Endometrium (tissue), 2 donors: ENCODE results near the gene TRIM5.
A peak's percentile ranks its signal among the peaks of the same experiment; 100 is the strongest.
"Not testable (repeated sequence)": the region's sequence is repeated elsewhere in the genome, so short reads cannot be mapped to it uniquely, and the experiment has no call there.

Source experiments
- FAIRE-seq: peaks from 2 replicates; lab custom pipeline; 2012; peaks lifted over from hg19 to GRCh38; lab: Jason Lieb, UNC
- donor health status: control.
- donor health status: control.

The TRIM5 gene, protein sequence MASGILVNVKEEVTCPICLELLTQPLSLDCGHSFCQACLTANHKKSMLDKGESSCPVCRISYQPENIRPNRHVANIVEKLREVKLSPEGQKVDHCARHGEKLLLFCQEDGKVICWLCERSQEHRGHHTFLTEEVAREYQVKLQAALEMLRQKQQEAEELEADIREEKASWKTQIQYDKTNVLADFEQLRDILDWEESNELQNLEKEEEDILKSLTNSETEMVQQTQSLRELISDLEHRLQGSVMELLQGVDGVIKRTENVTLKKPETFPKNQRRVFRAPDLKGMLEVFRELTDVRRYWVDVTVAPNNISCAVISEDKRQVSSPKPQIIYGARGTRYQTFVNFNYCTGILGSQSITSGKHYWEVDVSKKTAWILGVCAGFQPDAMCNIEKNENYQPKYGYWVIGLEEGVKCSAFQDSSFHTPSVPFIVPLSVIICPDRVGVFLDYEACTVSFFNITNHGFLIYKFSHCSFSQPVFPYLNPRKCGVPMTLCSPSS

DNA sequence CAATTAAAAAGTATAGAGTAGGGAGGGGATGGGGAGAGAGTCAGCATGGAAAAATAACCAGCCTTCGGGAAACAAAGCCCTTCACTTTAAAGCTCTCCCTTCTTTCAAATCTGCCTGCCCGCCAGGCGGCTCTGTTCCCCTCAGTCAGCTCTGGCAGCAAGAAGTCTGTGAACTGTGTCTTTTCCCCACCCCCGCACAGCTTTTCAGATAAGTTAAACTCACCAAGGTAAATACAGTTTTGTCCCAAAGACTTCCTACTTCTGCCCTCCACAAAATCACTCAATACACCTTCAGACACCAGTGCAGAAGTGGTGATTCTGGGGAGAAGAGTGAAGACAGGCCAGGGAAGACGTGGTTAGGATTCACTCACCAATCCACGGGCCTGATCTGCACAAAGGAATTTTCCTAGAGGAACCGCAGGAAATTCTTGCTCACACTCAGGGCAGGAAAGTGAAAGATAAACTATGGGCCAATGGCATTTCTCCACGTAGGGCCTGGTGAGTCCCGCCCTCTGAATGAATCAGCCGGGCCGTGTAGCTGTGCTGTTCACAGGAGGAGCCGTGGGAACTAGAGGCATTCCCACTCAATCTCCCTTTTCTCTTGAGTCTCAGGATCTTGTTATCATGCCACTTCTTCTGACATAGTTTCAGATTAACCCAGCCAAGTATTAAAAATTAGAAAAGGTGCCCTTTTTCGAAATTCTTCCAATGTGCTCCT, at the start of gene TRIM5:
Gene TRIM5, minus strand, starts transcription at position 429 of the 717 bp plus-strand sequence. CDS start 4,897 bp downstream, outside the sequence.
- FAIRE-seq, result peak; percentile 80

DNA sequence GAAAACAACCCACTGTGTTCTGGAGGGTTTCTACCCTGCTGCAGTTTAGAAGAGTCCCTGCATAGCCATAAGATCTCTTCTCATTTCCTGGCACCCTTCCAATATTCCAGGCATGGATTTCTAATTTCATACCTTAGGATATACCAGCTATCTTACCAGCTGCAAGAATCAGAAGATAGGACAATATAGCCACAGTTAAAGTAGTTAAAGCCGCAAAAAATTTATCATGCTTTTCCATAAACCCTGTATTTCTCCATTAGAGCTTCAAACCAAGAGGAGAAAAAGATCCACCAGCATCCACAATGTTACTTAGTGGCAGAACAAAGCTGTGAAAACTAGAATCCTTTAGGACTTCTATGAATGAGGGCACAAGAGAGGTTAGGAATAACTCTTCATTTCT, 42.8 kb upstream of the TRIM5 start:
- FAIRE-seq, result no peak

DNA sequence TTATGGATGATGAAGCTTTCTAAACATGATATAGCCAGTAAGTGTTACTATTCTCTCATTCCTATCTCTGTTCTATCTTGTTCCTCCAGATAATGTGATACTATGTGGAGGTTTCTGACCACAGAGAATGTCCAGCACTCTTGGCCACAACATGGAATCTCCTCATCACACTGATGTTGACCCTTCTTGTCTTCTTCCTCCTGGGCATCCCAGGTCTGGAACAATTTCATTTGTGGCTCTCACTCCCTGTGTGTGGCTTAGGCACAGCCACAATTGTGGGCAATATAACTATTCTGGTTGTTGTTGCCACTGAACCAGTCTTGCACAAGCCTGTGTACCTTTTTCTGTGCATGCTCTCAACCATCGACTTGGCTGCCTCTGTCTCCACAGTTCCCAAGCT, 41.5 kb upstream of the TRIM5 start:
- FAIRE-seq, result no peak

DNA sequence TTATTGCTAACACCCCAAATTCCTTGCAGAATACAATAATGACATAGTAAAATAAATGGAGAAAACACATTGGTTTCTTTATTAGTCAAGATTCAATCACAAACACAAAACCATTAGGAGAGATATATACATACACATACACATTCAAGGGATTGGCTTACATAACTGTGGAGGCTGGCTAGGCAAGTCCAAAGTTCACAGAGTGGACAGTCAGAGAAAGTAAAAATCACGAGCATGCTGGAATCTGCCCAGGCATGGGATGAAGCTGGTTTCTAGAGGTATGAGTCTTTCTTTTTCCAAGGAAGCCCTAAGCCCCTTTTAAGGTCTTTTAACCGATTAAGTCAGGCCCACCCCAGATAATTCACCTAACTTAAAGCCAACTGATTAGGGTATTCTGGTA, 37.7 kb upstream of the TRIM5 start:
- no peak for FAIRE-seq

DNA sequence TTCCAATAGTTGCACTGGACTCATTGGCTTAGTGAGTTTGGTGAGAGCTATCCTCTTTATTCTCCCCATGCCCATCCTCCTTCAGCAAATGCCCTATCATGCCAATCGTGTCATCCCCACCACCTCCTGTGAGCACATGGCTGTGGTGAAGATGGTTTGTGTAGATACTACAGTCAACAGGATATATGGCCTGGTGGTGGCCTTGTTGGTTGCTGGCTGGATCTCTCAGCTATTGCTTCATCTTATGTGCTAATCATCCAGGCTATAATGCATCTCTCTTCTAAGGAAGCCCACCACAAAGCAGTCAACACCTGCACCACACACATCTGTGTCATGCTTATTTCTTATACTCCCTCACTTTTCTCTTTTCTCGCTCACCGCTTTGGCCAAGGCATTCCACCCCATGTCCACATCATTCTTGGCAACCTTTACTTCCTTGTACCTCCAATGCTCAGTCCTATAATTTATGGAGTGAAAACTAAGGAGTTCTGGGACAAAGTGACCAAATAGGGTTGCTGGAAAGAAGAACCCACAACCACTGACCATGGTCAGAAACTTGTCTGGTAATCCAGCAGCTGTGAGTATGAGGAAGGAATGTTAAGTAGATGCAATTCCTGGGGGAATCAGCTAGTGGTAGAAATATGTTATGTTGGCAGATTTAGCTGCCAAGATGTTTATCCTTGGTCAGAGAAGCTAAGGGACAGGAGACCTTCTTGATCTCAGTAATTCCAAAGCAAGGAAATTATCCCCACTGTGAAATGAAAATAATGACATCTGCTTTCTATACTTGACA, 35.0 kb upstream of the TRIM5 start:
- no peak for FAIRE-seq

DNA sequence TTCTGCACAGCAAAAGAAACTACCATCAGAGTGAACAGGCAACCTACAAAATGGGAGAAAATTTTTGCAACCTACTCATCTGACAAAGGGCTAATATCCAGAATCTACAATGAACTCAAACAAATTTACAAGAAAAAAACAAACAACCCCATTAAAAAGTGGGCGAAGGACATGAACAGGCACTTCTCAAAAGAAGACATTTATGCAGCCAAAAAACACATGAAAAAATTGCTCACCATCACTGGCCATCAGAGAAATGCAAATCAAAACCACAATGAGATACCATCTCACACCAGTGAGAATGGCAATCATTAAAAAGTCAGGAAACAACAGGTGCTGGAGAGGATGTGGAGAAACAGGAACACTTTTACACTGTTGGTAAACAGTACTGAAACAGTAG, 31.6 kb upstream of the TRIM5 start:
- not testable (repeated sequence) for FAIRE-seq

DNA sequence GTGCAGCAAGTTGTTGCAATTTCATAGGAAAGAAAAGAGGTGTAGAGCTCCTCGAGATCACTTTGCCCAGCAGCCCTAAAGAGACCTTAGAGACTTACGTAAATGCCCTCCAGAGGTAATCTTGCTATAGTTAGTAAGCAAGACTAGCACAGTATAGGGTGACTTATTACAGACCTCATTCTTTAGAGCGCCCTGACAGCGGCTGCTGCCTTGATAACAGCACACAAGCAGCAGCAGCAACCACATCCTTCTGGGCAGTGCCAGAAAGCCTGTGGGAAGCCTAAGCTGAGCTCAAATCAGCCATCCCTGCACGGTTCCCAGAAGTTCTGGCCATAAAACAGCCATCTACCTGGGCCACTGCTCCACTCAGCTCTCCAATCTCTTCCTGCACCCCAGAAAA, 28.8 kb upstream of the TRIM5 start:
- FAIRE-seq, result no peak

DNA sequence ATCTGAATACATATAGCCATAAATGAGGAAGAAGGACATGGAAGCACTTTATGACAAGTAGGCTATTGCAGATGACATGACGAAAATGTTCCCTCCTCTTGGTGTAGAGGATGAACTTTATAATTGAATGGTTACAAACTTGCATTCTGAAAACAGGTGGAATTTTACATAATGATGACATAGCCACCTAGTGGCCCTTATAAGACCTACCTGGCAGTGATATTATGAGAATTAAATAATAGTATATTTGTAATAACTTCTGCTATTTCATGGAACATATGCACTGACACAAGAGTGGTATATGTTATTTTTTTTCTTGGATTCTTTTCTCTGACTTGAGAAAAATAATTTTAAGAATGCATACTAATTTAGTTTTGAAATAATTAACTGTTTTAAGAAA, 27.6 kb upstream of the TRIM5 start:
- peak; percentile 53 for FAIRE-seq

DNA sequence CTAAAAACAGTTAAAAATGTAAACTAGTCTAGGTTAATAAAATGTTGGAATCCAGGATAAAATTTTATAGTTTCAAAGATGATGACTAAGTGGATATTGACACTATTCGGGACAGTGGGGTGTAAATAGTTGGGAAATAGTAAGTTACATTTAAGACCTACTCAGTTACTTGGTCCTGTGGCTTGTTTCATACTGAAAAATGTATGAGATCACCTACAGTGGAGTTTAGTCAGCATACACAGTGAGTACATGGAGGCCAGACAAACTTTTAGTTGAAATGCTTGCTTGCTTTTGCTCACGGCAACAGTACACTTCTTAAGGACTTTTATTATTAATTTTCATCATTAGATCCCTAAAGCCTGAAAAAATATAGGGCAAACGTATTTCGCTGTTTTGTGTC, 20.8 kb upstream of the TRIM5 start:
- FAIRE-seq, result no peak

DNA sequence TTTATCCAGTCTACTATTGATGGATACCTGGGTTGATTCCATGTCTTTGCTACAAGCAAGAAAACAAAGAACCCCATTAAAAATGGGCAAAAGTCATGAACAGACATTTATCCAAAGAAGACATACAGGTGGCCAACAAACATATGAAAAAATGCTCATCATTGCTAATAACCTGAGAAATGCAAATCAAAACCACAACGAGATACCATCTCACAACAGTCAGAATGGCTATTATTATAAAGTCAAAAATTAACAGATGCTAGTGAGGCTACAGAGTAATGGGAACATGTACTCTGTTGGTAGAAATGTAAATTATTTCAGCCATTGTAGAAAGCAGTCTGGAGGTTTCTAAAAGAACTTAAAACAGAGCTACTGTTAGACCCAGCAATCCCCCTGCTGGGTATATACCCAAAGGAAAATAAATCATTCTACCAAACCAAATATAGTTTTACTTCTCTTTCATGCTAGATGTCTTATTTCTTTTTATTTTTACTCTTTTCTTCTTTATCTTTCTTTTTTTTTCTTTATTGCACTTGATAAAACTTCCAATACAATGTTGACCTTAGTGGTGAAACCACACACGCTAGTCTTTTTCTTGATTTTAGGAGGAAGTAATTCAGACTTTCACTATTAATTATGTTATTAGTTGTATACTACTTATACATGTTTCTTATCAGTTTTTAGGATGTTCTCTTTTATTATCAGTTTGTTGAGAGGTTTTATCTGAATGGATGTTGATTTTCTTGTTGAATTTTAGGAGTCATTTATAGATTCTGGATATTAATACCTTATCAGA, 19.1 kb upstream of the TRIM5 start:
- FAIRE-seq, result no peak

DNA sequence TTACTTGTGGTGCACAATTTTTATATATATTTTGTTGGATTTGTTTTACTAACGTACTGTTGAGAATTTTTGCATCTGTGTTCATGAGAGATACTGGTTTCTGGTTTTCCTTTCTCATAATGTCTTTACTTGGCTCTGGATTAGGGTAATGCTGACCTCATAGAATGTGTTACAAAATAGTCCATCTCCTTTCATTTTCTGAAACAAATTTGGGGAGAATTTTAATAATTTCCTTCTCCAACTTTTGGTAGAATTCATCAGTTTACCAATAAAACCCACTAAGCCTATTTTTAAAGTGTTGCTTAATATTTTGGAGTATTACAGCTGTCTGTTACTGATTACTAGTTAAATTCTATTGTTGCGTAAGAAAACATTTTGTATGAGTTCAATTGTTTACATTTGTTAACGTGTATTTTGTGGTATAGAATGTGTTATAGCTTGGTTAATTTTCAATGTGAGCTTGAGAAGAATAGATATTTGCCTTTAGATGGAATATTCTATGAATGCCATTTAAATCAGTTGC, 16.2 kb upstream of the TRIM5 start:
- FAIRE-seq, result no peak

DNA sequence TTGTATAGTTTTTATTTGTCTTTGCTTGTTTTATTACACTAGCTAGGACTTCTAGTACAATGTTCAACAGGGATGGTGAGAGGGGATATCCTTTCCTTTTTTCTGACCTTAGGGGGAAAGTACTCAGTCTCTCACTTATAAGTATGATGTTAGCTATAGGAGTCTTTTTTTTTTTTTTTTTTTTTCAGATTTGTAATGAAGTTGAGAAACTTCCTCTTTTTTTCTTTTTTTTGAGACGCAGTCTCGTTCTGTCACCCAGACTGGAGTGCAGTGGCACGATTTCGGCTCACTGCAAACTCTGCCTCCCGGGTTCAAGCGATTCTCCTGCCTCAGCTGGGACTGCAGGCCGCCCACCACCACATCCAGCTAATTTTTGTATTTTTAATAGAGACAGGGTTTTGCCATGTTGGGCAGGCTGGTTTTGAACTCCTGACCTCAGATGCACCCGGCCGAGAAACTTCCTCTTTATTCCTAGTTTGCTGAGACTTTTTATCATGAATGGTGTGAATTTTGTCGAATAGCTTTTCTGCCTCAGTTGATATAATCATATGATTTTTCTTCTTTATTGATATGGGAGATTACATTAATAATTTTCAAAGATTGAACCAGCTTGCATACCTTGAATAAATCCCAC, 15.7 kb upstream of the TRIM5 start:
- FAIRE-seq, result no peak

DNA sequence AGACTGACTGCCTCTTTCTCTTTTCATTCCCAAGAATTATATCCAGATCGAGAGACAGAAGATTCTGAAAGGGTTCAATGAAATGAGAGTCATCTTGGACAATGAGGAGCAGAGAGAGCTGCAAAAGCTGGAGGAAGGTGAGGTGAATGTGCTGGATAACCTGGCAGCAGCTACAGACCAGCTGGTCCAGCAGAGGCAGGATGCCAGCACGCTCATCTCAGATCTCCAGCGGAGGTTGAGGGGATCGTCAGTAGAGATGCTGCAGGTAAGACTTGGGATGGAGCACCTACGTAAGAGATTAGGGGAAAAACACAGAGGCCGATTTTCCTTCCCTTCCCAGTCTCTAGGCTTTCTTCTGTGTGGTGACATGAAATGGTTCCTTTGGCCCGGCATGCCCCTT, 13.4 kb upstream of the TRIM5 start:
- FAIRE-seq, result no peak

DNA sequence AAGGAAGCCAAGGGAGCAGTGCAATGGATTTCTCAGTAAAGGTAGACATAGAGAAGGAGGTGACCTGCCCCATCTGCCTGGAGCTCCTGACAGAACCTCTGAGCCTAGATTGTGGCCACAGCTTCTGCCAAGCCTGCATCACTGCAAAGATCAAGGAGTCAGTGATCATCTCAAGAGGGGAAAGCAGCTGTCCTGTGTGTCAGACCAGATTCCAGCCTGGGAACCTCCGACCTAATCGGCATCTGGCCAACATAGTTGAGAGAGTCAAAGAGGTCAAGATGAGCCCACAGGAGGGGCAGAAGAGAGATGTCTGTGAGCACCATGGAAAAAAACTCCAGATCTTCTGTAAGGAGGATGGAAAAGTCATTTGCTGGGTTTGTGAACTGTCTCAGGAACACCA, 11.3 kb upstream of the TRIM5 start:
- FAIRE-seq, result no peak

DNA sequence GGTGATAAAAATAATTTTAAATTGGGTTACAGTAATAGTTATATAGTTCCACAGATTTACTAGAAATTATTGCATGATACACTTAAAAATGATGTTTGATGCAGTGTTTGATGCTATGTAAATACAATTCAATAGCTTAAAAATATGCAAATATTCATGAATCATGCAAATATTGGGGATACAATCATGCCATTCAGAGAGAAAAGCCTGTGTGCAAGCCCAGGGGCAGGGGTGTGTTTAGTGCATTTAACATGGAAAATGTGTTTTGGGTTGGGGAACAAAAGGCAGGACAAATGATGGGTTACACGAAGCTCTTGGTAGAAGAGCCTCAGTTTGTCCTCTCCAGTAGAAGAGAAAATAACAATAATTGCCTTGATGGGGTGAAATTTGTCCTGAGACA, 10.7 kb upstream of the TRIM5 start:
- FAIRE-seq, result no peak

DNA sequence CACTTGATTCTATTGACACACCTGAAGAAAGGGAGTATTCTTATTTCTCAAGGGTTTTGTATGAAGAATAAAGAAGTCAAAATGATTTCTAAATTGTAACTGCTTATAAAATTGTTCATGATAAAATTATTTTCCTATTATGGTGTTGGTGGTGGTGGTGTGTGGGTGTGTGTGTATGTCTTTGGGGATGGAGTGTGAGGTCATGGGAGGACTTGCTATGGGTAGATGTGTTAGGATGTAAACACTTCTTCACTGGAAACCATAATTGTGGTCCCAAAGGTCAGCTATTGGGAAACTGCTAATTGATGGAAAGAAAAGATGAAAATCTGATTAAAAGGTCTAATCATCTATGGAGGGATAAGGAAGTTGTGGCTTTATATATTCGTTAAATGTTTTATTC, 9.8 kb upstream of the TRIM5 start:
- no peak for FAIRE-seq

DNA sequence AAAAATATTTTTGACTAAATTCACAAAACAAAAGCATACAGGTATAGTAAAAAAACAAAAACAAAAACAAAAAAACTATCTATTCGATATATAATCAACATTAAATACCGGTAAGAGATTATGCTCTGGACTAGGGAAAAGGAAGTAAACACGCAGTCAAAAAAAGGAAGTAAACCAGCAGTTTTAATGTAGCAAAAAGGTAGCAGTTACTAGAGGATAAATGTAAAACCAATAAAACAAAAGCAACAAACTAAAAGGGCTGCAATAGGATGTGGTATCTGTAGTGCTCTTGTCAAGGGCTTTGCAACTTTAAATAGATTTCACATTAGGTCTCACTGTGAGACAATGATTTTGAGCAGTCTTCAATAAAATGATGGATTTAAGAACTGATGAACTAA, 7.1 kb upstream of the TRIM5 start:
- FAIRE-seq, result peak; percentile 8

DNA sequence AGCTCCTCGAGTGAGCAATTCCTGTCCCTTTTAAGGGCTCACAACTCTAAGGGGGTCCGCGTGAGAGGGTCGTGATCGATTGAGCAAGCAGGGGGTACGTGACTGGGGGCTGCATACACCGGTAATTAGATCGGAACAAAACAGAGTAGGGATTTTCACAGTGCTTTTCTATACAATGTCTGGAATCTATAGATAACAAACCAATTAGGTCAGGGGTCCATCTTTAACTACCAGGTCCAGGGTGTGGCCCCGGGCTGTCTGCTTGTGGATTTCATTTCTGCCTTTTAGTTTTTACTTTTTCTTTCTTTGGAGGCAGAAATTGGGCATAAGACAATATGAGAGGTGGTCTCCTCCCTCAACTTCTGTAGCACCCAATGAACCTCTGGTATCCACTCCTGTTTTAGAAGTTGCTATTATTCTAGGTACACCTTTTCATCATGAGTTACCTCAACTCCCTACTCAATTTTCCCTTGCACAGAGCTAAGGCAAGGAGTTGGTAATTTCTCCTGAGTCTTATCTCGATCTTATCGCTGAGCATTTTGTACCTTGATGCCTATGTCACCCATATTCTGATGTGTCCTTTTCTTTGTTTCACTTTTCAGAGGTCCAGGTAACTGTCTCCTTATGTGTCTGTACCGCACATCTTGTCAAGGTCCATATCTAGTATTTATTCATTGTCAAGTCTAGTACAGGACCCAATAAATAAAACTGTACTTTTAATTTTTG, 6.5 kb upstream of the TRIM5 start:
- FAIRE-seq, result not testable (repeated sequence)

DNA sequence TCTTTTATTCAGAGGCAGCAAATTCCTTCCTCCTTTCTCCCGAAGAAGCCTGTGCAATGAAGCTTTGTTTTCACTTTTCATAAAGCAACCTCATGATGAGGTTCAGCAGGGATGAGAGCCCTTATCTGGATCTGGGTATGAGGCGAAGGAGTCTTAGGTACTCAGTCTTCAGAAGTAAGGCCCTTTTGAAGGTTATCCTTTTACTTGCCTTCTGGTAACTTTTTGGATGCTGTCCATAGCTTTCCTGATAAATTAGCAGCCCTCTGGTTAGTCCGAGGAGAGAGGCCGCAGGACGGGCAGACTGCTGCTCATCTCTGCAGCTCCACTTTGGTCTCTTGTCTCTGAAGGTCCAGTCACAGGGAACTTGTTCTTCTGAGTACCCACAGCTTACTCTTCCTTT, 5.9 kb upstream of the TRIM5 start:
- FAIRE-seq, result no peak

DNA sequence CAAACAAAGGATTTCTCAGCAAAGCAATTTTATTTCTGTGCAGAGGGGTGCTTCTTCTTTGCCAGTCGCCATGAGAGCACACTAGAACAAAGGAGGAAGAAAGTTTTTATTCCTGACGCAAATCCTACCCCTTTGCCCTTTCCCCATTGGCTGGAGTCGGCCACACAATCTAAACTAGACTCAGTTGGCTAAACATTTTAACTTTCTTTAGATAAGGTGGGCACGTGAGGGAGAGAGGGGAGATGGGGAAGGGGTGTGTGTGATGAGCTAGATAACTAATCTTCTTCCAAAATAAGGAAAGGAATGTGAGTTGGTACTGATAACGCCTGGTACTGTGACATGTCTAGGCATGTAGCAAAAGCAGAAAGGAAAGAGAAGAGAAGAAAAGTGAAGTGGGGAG, 5.3 kb upstream of the TRIM5 start:
- no peak for FAIRE-seq
